Stimulated activated naive CD8-positive, alpha-beta T cell treated with anti-CD3 and anti-CD28 coated beads, Interleukin-15, amount 100 ng/mL, for 72 hours (primary cell): ENCODE data around the gene KCNQ4.
A peak's percentile ranks its signal among the peaks of the same experiment; 100 is the strongest.

Experiments
- ATAC-seq: fragments of 150-1000 bp; cut with Tn5 transposase; 2 replicates; pipeline ENCODE4 v1.10.0; 2021; ENCODE audit warnings: mild to moderate bottlenecking, moderate library complexity
- DNase-seq, 2 donors: peaks; one replicate each; pipeline ENCODE4 v3.0.0; 2021 to 2022
- H3K27ac Mint-ChIP-seq, 2 donors: one replicate each; pipeline ENCODE4 v1.8.0; 2022; ENCODE audit warnings: mild to moderate bottlenecking in 2 of 2, mixed read lengths in 2 of 2, moderate library complexity in 2 of 2
- H3K27me3 Mint-ChIP-seq: one replicate; pipeline ENCODE4 v1.8.0; 2022; ENCODE audit warnings: mixed read lengths
- H3K4me1 Mint-ChIP-seq: one replicate; pipeline ENCODE4 v1.8.0; 2022; ENCODE audit warnings: mild to moderate bottlenecking, mixed read lengths
- H3K4me3 Mint-ChIP-seq, 2 donors: one replicate each; pipeline ENCODE4 v1.8.0; 2022; ENCODE audit warnings: mild to moderate bottlenecking in 2 of 2, mixed read lengths in 2 of 2, moderate library complexity in 1 of 2
- H3K9me3 Mint-ChIP-seq, 2 donors: one replicate each; pipeline ENCODE4 v1.8.0; 2022; ENCODE audit warnings: mixed read lengths in 2 of 2

Gene KCNQ4

GRCh38 chr1:40829631-40830245 lies 46.2 kb downstream of the KCNQ4 start:
- Mint-ChIP-seq H3K27me3 (no peaks in the 10 kb centered on the region), H3K9me3 (no peaks in the 10 kb centered on the region), H3K27ac (no peak overlapping the region), H3K4me1 (peaks cover 27% of the 10 kb centered on the region), H3K4me3 (no peak overlapping the region)
- ATAC-seq (no peak), DNase-seq (no peak)

- no peaks in the 10 kb centered on the region for H3K9me3 Mint-ChIP-seq
- no peak for DNase-seq
- ATAC-seq = no peak
- H3K27me3 Mint-ChIP-seq = no peaks in the 10 kb centered on the region
- H3K4me1 Mint-ChIP-seq = peaks cover 19% of the 10 kb centered on the region
- H3K4me3 Mint-ChIP-seq = no peak overlapping the region
- peak overlapping the region in 1 of 2 donors; percentile 67 for H3K27ac Mint-ChIP-seq
Measured at GRCh38 chr1:40830419-40830943, 46.9 kb downstream of the KCNQ4 start.

- H3K27me3 Mint-ChIP-seq = no peaks in the 10 kb centered on the region
- ATAC-seq = no peak
Measured at GRCh38 chr1:40831001-40831732, 47.6 kb downstream of the KCNQ4 start.

GRCh38 chr1:40833979-40834378 lies 50.4 kb downstream of the KCNQ4 start:
- ATAC-seq (no peak), DNase-seq (no peak)
- Mint-ChIP-seq H3K4me1 (peaks cover 2% of the 10 kb centered on the region), H3K4me3 (no peak overlapping the region), H3K27me3 (no peaks in the 10 kb centered on the region), H3K9me3 (no peaks in the 10 kb centered on the region), H3K27ac (no peak overlapping the region)

More at GRCh38 chr1:40831001-40831732, 47.6 kb downstream of the KCNQ4 start:
- no peaks in the 10 kb centered on the region for H3K9me3 Mint-ChIP-seq
- H3K4me3 Mint-ChIP-seq = no peak overlapping the region
- no peak overlapping the region for H3K27ac Mint-ChIP-seq
- no peak for DNase-seq
- H3K4me1 Mint-ChIP-seq = peaks cover 13% of the 10 kb centered on the region

- Mint-ChIP-seq H3K4me1 (peaks cover 12% of the 10 kb centered on the region), H3K9me3 (no peaks in the 10 kb centered on the region), H3K4me3 (no peak overlapping the region), H3K27ac (no peak overlapping the region), H3K27me3 (no peaks in the 10 kb centered on the region)
- DNase-seq = no peak
- ATAC-seq = no peak
Measured at GRCh38 chr1:40834968-40835545, 51.5 kb downstream of the KCNQ4 start.

GRCh38 chr1:40836283-40836682 lies 52.7 kb downstream of the KCNQ4 start:
- Mint-ChIP-seq H3K9me3 (no peaks in the 10 kb centered on the region), H3K4me1 (peaks cover 25% of the 10 kb centered on the region), H3K27ac (no peak overlapping the region), H3K4me3 (no peak overlapping the region), H3K27me3 (no peaks in the 10 kb centered on the region)
- ATAC-seq (no peak), DNase-seq (no peak)

GRCh38 chr1:40837601-40838000 lies 54.0 kb downstream of the KCNQ4 start:
- no peaks in the 10 kb centered on the region for H3K27me3 Mint-ChIP-seq
- DNase-seq (no peak), ATAC-seq (no peak)
- peaks cover 4% of the 10 kb centered on the region in 2 donors for H3K9me3 Mint-ChIP-seq
- no peak overlapping the region for H3K4me3 Mint-ChIP-seq
- H3K27ac Mint-ChIP-seq = no peak overlapping the region
- peaks cover 28% of the 10 kb centered on the region for H3K4me1 Mint-ChIP-seq

- H3K27ac Mint-ChIP-seq = no peak overlapping the region
- H3K27me3 Mint-ChIP-seq = no peaks in the 10 kb centered on the region
- peak; percentile 53 for ATAC-seq
- no peak overlapping the region for H3K4me3 Mint-ChIP-seq
- H3K9me3 Mint-ChIP-seq = peaks cover 5 to 7% of the 10 kb centered on the region in 2 donors
- DNase-seq = no peak
- H3K4me1 Mint-ChIP-seq = peaks cover 28% of the 10 kb centered on the region
Measured at GRCh38 chr1:40838045-40838979, 54.7 kb downstream of the KCNQ4 start.

- no peaks in the 10 kb centered on the region for H3K27me3 Mint-ChIP-seq
- peaks cover 5 to 7% of the 10 kb centered on the region in 2 donors for H3K9me3 Mint-ChIP-seq
- ATAC-seq (no peak), DNase-seq (no peak)
- peaks cover 28% of the 10 kb centered on the region for H3K4me1 Mint-ChIP-seq
- H3K27ac Mint-ChIP-seq = no peak overlapping the region
- no peak overlapping the region for H3K4me3 Mint-ChIP-seq
Measured at GRCh38 chr1:40838980-40839942, 55.7 kb downstream of the KCNQ4 start.

GRCh38 chr1:40839943-40840335 lies 56.4 kb downstream of the KCNQ4 start:
- no peak overlapping the region for H3K27ac Mint-ChIP-seq

GRCh38 chr1:40840526-40841323 lies 57.1 kb downstream of the KCNQ4 start:
- H3K4me1 Mint-ChIP-seq = peaks cover 40% of the 10 kb centered on the region
- DNase-seq = no peak
- H3K27me3 Mint-ChIP-seq = no peaks in the 10 kb centered on the region
- peaks cover 5 to 7% of the 10 kb centered on the region in 2 donors for H3K9me3 Mint-ChIP-seq
- ATAC-seq = no peak
- H3K27ac Mint-ChIP-seq = no peak overlapping the region
- peak overlapping the region in 1 of 2 donors; percentile 15 for H3K4me3 Mint-ChIP-seq

More at GRCh38 chr1:40839943-40840335, 56.4 kb downstream of the KCNQ4 start:
- Mint-ChIP-seq H3K27me3 (no peaks in the 10 kb centered on the region), H3K9me3 (peaks cover 5 to 7% of the 10 kb centered on the region in 2 donors), H3K4me3 (no peak overlapping the region), H3K4me1 (peaks cover 32% of the 10 kb centered on the region)
- no peak for DNase-seq
- ATAC-seq = no peak

GRCh38 chr1:40841602-40842001 lies 58.0 kb downstream of the KCNQ4 start:
- ATAC-seq (no peak), DNase-seq (no peak)
- Mint-ChIP-seq H3K27me3 (no peaks in the 10 kb centered on the region), H3K4me1 (peaks cover 41% of the 10 kb centered on the region), H3K4me3 (no peak overlapping the region), H3K9me3 (peaks cover 5 to 7% of the 10 kb centered on the region in 2 donors), H3K27ac (no peak overlapping the region)

GRCh38 chr1:40842207-40842606 lies 58.6 kb downstream of the KCNQ4 start:
- Mint-ChIP-seq H3K27me3 (no peaks in the 10 kb centered on the region), H3K27ac (no peak overlapping the region)

More at GRCh38 chr1:40842207-40842606, 58.6 kb downstream of the KCNQ4 start:
- no peak for ATAC-seq
- Mint-ChIP-seq H3K4me1 (peaks cover 41% of the 10 kb centered on the region), H3K4me3 (no peak overlapping the region), H3K9me3 (peaks cover 5 to 7% of the 10 kb centered on the region in 2 donors)
- DNase-seq = no peak
